DND-41 (cell line): Measurements from ENCODE around the gene LARP6.

ENCODE experiments used
- ATAC-seq: fragments of 200-7000 bp; cut with Tn5 transposase; 3 replicates; pipeline ENCODE4 v1.9.1; 2021; ENCODE audit warnings: low read depth; ENCODE audit not compliant: insufficient read depth
- DNase-seq: peaks from one replicate; pipeline ENCODE4 v3.0.0-alpha.2; 2020
- H2AFZ ChIP-seq: 2 replicates; pipeline ENCODE4 v1.6.0; 2012; ENCODE audit warnings: low read depth, low read length
- H3K27ac ChIP-seq: 2 replicates; pipeline ENCODE4 v1.5.1; 2012; ENCODE audit warnings: low read length, inconsistent platforms
- H3K27me3 ChIP-seq: fragments of 200-600 bp; sonication (generic); 2 replicates; pipeline ENCODE4 v1.6.0; 2012; ENCODE audit warnings: low read length, mild to moderate bottlenecking, inconsistent platforms; ENCODE audit not compliant: insufficient read depth, poor library complexity
- H3K36me3 ChIP-seq: 2 replicates; pipeline ENCODE4 v1.5.1; 2012; ENCODE audit warnings: low read length, inconsistent platforms; ENCODE audit not compliant: insufficient read depth
- H3K4me1 ChIP-seq: 2 replicates; pipeline ENCODE4 v1.5.1; 2012; ENCODE audit warnings: mild to moderate bottlenecking, low read length; ENCODE audit not compliant: insufficient read depth
- H3K4me2 ChIP-seq: 2 replicates; pipeline ENCODE4 v1.6.0; 2012; ENCODE audit warnings: mild to moderate bottlenecking, moderate library complexity, low read length, inconsistent platforms; ENCODE audit not compliant: insufficient read depth
- H3K4me3 ChIP-seq, 2 experiments: fragments of 200-600 bp in 1 of 2; shearing (Covaris generic) in 1 of 2; 2 replicates each; pipeline ENCODE4 v1.5.1; 2012 to 2016; ENCODE audit warnings: inconsistent platforms in 2 of 2, low read length in 2 of 2, mild to moderate bottlenecking in 2 of 2, low read depth in 1 of 2, moderate library complexity in 1 of 2
- H3K79me2 ChIP-seq: 2 replicates; pipeline ENCODE4 v1.6.0; 2012; ENCODE audit warnings: low read length, inconsistent platforms; ENCODE audit not compliant: insufficient read depth
- H3K9ac ChIP-seq: 2 replicates; pipeline ENCODE4 v1.6.0; 2012; ENCODE audit warnings: low read depth, mild to moderate bottlenecking, inconsistent platforms, low read length, moderate library complexity
- H3K9me3 ChIP-seq: 2 replicates; pipeline ENCODE4 v1.5.1; 2012; ENCODE audit warnings: low read length, moderate library complexity, mild to moderate bottlenecking, inconsistent platforms; ENCODE audit not compliant: insufficient read depth, severe bottlenecking
- H4K20me1 ChIP-seq: 2 replicates; pipeline ENCODE4 v1.6.0; 2012; ENCODE audit warnings: low read length; ENCODE audit not compliant: insufficient read depth
- EZH2 ChIP-seq: IDR thresholded peaks from 3 replicates; pipeline ENCODE4 v1.6.1; 2012; ENCODE audit warnings: borderline replicate concordance, low read depth, mild to moderate bottlenecking, moderate library complexity, low read length, inconsistent platforms; ENCODE audit not compliant: severe bottlenecking
- TF ChIP-seq, protein P1 (sequence below): IDR thresholded peaks from 2 replicates; pipeline ENCODE4 v1.5.1; 2012; ENCODE audit warnings: borderline replicate concordance, low read length, moderate library complexity, mild to moderate bottlenecking; ENCODE audit not compliant: poor library complexity, severe bottlenecking; ENCODE audit errors: extremely low read depth

The LARP6 gene

DNA sequence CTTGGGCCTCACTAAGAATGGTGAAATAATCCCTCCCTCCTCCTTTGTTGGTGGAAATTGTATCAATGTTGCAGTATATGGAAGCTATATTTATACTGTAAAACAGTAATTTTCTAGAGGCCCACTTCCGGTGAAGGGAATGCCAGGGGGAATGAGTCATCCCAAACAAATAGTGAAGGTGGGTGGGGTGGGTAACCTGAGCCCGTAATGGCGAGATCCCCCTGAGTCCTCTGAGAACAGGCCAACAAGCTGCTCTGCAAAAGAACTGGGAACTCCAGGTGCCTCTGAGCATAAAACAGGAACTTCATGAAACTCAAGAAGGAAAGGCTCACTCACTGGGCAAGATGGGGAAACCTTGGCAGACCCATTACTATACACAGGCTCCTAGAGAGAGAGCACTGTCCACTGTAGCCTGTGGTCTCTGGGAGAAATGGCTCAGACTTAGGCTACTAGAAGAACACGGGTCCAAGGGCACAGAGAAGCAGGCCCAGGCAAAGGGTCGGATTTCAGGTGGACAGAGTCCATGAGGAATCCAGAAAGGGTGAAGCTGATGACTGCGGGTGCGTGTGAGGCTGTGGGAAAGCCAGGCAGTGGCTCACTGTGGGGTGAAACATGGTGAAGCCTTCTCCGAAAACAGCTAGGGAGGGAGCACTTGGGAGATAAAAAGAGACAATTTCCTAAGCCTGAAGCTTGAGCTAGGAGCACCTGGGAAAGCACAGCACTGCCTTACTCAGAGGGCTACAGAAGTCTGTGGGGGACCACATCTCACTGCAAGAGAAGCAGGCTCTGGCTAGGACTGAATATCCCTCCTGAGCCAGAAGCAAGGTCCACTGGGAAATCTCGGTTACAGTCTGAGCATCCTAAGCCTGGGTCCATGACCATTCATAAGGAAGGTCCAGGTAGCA, 19.8 kb downstream of the LARP6 start:
- Histone ChIP-seq H4K20me1 (no peaks in the 10 kb centered on the region), H2AFZ (no peak overlapping the region), H3K27ac (no peak overlapping the region), H3K79me2 (no peaks in the 10 kb centered on the region), H3K4me3 (no peak overlapping the region), H3K36me3 (no peaks in the 10 kb centered on the region), H3K9ac (no peak overlapping the region), H3K4me1 (no peaks in the 10 kb centered on the region), H3K9me3 (no peaks in the 10 kb centered on the region), H3K27me3 (no peaks in the 10 kb centered on the region), H3K4me2 (no peak overlapping the region)
- no peak for TF ChIP-seq EZH2
- TF ChIP-seq, protein P1, sequence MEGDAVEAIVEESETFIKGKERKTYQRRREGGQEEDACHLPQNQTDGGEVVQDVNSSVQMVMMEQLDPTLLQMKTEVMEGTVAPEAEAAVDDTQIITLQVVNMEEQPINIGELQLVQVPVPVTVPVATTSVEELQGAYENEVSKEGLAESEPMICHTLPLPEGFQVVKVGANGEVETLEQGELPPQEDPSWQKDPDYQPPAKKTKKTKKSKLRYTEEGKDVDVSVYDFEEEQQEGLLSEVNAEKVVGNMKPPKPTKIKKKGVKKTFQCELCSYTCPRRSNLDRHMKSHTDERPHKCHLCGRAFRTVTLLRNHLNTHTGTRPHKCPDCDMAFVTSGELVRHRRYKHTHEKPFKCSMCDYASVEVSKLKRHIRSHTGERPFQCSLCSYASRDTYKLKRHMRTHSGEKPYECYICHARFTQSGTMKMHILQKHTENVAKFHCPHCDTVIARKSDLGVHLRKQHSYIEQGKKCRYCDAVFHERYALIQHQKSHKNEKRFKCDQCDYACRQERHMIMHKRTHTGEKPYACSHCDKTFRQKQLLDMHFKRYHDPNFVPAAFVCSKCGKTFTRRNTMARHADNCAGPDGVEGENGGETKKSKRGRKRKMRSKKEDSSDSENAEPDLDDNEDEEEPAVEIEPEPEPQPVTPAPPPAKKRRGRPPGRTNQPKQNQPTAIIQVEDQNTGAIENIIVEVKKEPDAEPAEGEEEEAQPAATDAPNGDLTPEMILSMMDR, result no peak
- no peak for DNase-seq
- no peak for ATAC-seq

DNA sequence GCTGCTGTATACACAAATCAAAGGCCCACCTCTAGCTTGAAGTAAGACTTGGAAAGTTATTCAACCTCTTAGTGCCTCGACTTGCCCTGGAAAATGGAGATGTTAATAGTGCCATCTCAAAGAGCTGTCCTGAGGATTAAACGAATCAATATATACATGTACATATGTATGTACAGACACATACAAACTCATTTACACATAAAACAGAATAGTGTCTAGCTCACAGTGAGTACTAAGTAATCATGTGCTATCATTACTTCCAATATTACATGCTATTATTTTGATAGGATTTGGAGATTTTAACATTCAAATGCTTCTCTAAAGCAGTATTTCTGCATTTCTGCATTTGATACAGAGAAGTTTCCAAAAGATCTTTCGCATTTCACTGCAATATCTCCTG, 20.5 kb downstream of the LARP6 start:
- TF ChIP-seq, protein P1, result no peak
- TF ChIP-seq EZH2, result no peak
- DNase-seq, result no peak
- Histone ChIP-seq H3K36me3 (no peaks in the 10 kb centered on the region), H3K9me3 (no peaks in the 10 kb centered on the region), H3K79me2 (no peaks in the 10 kb centered on the region), H3K9ac (no peak overlapping the region), H3K27ac (no peak overlapping the region), H3K27me3 (no peaks in the 10 kb centered on the region), H4K20me1 (no peaks in the 10 kb centered on the region), H3K4me1 (no peaks in the 10 kb centered on the region), H3K4me3 (no peak overlapping the region), H2AFZ (no peak overlapping the region), H3K4me2 (no peak overlapping the region)
- ATAC-seq, result no peak

DNA sequence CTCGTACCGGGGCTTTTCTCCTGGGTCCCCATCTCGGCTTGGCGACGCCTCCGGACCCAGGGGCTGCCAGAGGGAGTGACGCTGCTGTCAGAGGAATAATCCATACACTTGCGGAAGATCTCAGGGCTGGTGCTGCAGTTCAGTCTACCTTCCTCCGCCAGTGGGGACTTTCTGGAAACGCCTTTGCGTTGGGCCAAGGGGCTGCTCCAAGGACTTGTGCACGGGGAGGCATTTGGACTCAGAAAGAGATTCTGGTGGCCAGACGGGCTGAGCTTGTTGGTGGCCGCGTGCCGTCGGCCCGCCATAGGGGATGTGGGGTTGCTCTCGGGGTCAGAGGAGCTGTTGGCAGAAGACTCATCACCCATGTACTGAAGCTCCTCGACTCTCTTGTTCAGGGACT, 21.8 kb downstream of the LARP6 start:
- H4K20me1 ChIP-seq, result no peaks in the 10 kb centered on the region

More for the DNA sequence above, 21.8 kb downstream of the LARP6 start:
- Histone ChIP-seq H3K4me1 (no peaks in the 10 kb centered on the region), H3K79me2 (no peaks in the 10 kb centered on the region), H3K27ac (no peak overlapping the region), H2AFZ (no peak overlapping the region), H3K9me3 (no peaks in the 10 kb centered on the region), H3K4me3 (no peak overlapping the region), H3K9ac (no peak overlapping the region), H3K4me2 (no peak overlapping the region), H3K27me3 (no peaks in the 10 kb centered on the region), H3K36me3 (no peaks in the 10 kb centered on the region)
- DNase-seq (no peak), ATAC-seq (no peak)
- TF ChIP-seq, protein P1, result no peak
- TF ChIP-seq EZH2, result no peak
